22Rv1 (cell line): ENCODE measurements around the gene DCUN1D1.

ENCODE experiments used
- CTCF ChIP-seq: fragments of 450-650 bp; IDR thresholded peaks from 2 replicates; pipeline ENCODE4 v1.5.1; 2017; ENCODE audit warnings: mild to moderate bottlenecking
- ZFX ChIP-seq: fragments of 450-650 bp; IDR thresholded peaks from 2 replicates; pipeline ENCODE4 v1.6.1; 2017; ENCODE audit warnings: antibody characterized with exemption, borderline replicate concordance

GRCh38 chr3:182948305-182948704, 32.0 kb downstream of the DCUN1D1 start:
- TF ChIP-seq CTCF (no peak), ZFX (no peak)
